ENCODE data around the gene NUMB.

Gene NUMB

DNA sequence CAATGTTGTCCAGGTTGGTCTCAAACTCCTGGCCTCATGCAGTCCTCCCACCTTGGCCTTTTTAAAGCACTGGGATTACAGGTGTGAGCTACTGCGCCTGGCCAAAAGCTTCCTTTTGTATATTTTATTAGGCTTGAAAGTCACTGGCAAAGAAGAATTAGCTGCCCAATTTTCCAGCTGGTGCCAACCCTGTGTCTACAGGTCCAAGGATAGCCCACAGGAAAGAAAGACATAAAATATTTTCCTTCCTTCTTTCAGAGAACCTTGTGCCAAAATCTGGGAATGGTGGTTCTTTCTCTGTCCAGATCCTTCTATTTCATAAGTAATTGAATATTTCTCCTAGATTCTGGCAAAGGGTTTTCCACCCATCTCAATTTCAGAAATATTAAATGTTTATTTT is 84.1 kb downstream of the NUMB start:
- H3K23ac ChIP-seq (ENCODE audit: low read length) = no peak overlapping the region
- no peaks in the 10 kb centered on the region for H3K4me1 ChIP-seq (ENCODE audit: control insufficient read depth in 1 of 2, insufficient read depth in 2 of 2, low read length in 2 of 2)
- no peaks in the 10 kb centered on the region for H3K79me2 ChIP-seq (ENCODE audit: control insufficient read depth, insufficient read depth, low read length, poor library complexity)
- no peaks in the 10 kb centered on the region for H3K79me1 ChIP-seq (ENCODE audit: low read length)
- no peak overlapping the region for H2AK5ac ChIP-seq (ENCODE audit: low read length)
- H3K9me3 ChIP-seq (ENCODE audit: insufficient read depth, low read depth, low read length) = no peaks in the 10 kb centered on the region
- H3K18ac ChIP-seq (ENCODE audit: low read length) = no peak overlapping the region
- H3K9ac ChIP-seq (ENCODE audit: low read length) = no peak overlapping the region
- H3K4me2 ChIP-seq (ENCODE audit: low read length) = no peak overlapping the region
- no peak overlapping the region for H3K27ac ChIP-seq (ENCODE audit: low read depth, low read length)
- no peaks in the 10 kb centered on the region for H3K27me3 ChIP-seq (ENCODE audit: insufficient read depth, low read length)
- no peak for DNase-seq
- H2BK5ac ChIP-seq (ENCODE audit: low read depth, low read length, poor library complexity) = no peak overlapping the region
- no peak overlapping the region for H2BK120ac ChIP-seq (ENCODE audit: insufficient read depth, low read length, poor library complexity)
- no peak overlapping the region for H4K8ac ChIP-seq (ENCODE audit: low read depth, low read length)
- H4K12ac ChIP-seq (ENCODE audit: low read depth, low read length) = no peak overlapping the region
- H2AFZ ChIP-seq (ENCODE audit: insufficient read depth, low read length, poor library complexity) = no peak overlapping the region
- H3K36me3 ChIP-seq (ENCODE audit: control insufficient read depth in 1 of 2, insufficient read depth in 2 of 2, low read length in 2 of 2) = peaks cover 0 to 2% of the 10 kb centered on the region in 2 experiments
- H3K14ac ChIP-seq (ENCODE audit: low read length) = no peak overlapping the region
- no peak overlapping the region for H2BK12ac ChIP-seq (ENCODE audit: low read length)
- H4K91ac ChIP-seq (ENCODE audit: low read depth, low read length) = no peak overlapping the region
- no peak overlapping the region for H3K4ac ChIP-seq (ENCODE audit: low read depth, low read length)
- H3K4me3 ChIP-seq (ENCODE audit: low read depth, low read length) = no peak overlapping the region
- WGBS (ENCODE audit: extremely low coverage, insufficient coverage, insufficient read length) = no CpG with 5 or more reads among the region's 1 CpG

DNA sequence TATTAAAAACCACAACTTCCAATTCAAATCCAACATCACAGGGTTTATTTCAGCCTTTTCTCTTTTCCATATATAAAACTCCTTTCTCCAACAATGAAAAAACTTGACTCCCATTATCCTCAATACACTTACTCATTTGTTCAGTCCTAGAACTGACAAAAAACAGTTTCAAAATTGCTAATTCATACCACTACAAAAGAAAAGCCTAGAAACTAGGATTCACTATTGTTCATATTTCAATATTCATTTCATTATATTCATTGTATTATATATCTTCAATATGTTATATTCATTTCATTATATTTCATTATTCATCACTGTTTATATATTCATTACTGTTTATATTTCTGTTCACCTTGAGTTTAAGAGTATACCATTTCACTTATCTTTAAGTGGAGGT is 85.8 kb downstream of the NUMB start:
- Histone ChIP-seq H4K12ac (ENCODE audit: low read depth, low read length) (no peak overlapping the region), H4K91ac (ENCODE audit: low read depth, low read length) (no peak overlapping the region), H3K79me2 (ENCODE audit: control insufficient read depth, insufficient read depth, low read length, poor library complexity) (no peaks in the 10 kb centered on the region), H3K27ac (ENCODE audit: low read depth, low read length) (no peak overlapping the region), H3K4ac (ENCODE audit: low read depth, low read length) (no peak overlapping the region), H3K4me2 (ENCODE audit: low read length) (no peak overlapping the region), H2BK12ac (ENCODE audit: low read length) (no peak overlapping the region), H3K36me3 (ENCODE audit: control insufficient read depth in 1 of 2, insufficient read depth in 2 of 2, low read length in 2 of 2) (peaks cover 0 to 2% of the 10 kb centered on the region in 2 experiments), H3K27me3 (ENCODE audit: insufficient read depth, low read length) (no peaks in the 10 kb centered on the region), H4K8ac (ENCODE audit: low read depth, low read length) (no peak overlapping the region), H3K14ac (ENCODE audit: low read length) (no peak overlapping the region), H3K79me1 (ENCODE audit: low read length) (no peaks in the 10 kb centered on the region), H2AFZ (ENCODE audit: insufficient read depth, low read length, poor library complexity) (no peak overlapping the region), H3K18ac (ENCODE audit: low read length) (no peak overlapping the region), H3K23ac (ENCODE audit: low read length) (no peak overlapping the region), H3K4me3 (ENCODE audit: low read depth, low read length) (no peak overlapping the region), H3K9me3 (ENCODE audit: insufficient read depth, low read depth, low read length) (no peaks in the 10 kb centered on the region), H3K4me1 (ENCODE audit: control insufficient read depth in 1 of 2, insufficient read depth in 2 of 2, low read length in 2 of 2) (no peaks in the 10 kb centered on the region), H2BK5ac (ENCODE audit: low read depth, low read length, poor library complexity) (no peak overlapping the region), H3K9ac (ENCODE audit: low read length) (no peak overlapping the region), H2AK5ac (ENCODE audit: low read length) (no peak overlapping the region), H2BK120ac (ENCODE audit: insufficient read depth, low read length, poor library complexity) (no peak overlapping the region)
- no peak for DNase-seq

- H3K4me1 ChIP-seq (ENCODE audit: control insufficient read depth in 1 of 2, insufficient read depth in 2 of 2, low read length in 2 of 2) = no peaks in the 10 kb centered on the region
- peaks cover 0 to 2% of the 10 kb centered on the region in 2 experiments for H3K36me3 ChIP-seq (ENCODE audit: control insufficient read depth in 1 of 2, insufficient read depth in 2 of 2, low read length in 2 of 2)
- H4K91ac ChIP-seq (ENCODE audit: low read depth, low read length) = no peak overlapping the region
- H2AFZ ChIP-seq (ENCODE audit: insufficient read depth, low read length, poor library complexity) = no peak overlapping the region
- H3K9me3 ChIP-seq (ENCODE audit: insufficient read depth, low read depth, low read length) = no peaks in the 10 kb centered on the region
- H3K79me2 ChIP-seq (ENCODE audit: control insufficient read depth, insufficient read depth, low read length, poor library complexity) = no peaks in the 10 kb centered on the region
- no peak overlapping the region for H2BK12ac ChIP-seq (ENCODE audit: low read length)
- no peak overlapping the region for H3K9ac ChIP-seq (ENCODE audit: low read length)
- H3K4me3 ChIP-seq (ENCODE audit: low read depth, low read length) = no peak overlapping the region
- no peak overlapping the region for H3K23ac ChIP-seq (ENCODE audit: low read length)
- no peak overlapping the region for H3K18ac ChIP-seq (ENCODE audit: low read length)
- H3K4me2 ChIP-seq (ENCODE audit: low read length) = no peak overlapping the region
- H2BK5ac ChIP-seq (ENCODE audit: low read depth, low read length, poor library complexity) = no peak overlapping the region
- H3K79me1 ChIP-seq (ENCODE audit: low read length) = no peaks in the 10 kb centered on the region
- no peak overlapping the region for H2BK120ac ChIP-seq (ENCODE audit: insufficient read depth, low read length, poor library complexity)
- no peaks in the 10 kb centered on the region for H3K27me3 ChIP-seq (ENCODE audit: insufficient read depth, low read length)
- H4K12ac ChIP-seq (ENCODE audit: low read depth, low read length) = no peak overlapping the region
- no CpG with 5 or more reads among the region's 5 CpGs for WGBS (ENCODE audit: extremely low coverage, insufficient coverage, insufficient read length)
- H3K27ac ChIP-seq (ENCODE audit: low read depth, low read length) = no peak overlapping the region
- H3K14ac ChIP-seq (ENCODE audit: low read length) = no peak overlapping the region
- no peak overlapping the region for H3K4ac ChIP-seq (ENCODE audit: low read depth, low read length)
- no peak overlapping the region for H2AK5ac ChIP-seq (ENCODE audit: low read length)
- no peak for DNase-seq
- no peak overlapping the region for H4K8ac ChIP-seq (ENCODE audit: low read depth, low read length)
These were observed 87.8 kb downstream of the NUMB start for GRCh38 chr14:73370561-73370960.

DNA sequence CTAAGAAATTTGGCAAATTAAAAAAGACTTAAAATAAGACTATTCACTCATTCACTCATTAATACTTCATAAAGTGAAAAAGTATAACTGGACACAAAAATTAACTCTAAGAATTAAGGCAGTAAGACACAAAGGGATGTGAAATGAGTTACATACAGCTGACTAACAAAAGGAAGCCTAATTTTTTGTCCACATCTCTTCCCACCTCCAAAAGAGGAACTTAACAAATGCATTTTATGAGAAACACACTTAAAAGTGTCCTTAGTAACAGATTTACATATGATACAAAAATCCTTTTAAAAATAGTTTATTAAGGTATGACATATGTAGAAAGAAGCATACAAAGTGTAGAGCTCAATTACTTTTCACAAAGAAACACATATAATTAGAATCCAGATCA is 88.9 kb downstream of the NUMB start:
- Histone ChIP-seq H3K9me3 (ENCODE audit: insufficient read depth, low read depth, low read length) (no peaks in the 10 kb centered on the region), H3K27ac (ENCODE audit: low read depth, low read length) (no peak overlapping the region), H3K27me3 (ENCODE audit: insufficient read depth, low read length) (no peaks in the 10 kb centered on the region), H3K14ac (ENCODE audit: low read length) (no peak overlapping the region), H4K91ac (ENCODE audit: low read depth, low read length) (no peak overlapping the region), H4K8ac (ENCODE audit: low read depth, low read length) (no peak overlapping the region), H2AFZ (ENCODE audit: insufficient read depth, low read length, poor library complexity) (no peak overlapping the region), H3K79me1 (ENCODE audit: low read length) (no peaks in the 10 kb centered on the region), H3K9ac (ENCODE audit: low read length) (no peak overlapping the region), H3K79me2 (ENCODE audit: control insufficient read depth, insufficient read depth, low read length, poor library complexity) (no peaks in the 10 kb centered on the region), H3K36me3 (ENCODE audit: control insufficient read depth in 1 of 2, insufficient read depth in 2 of 2, low read length in 2 of 2) (peaks cover 0 to 2% of the 10 kb centered on the region in 2 experiments), H2BK120ac (ENCODE audit: insufficient read depth, low read length, poor library complexity) (no peak overlapping the region), H2AK5ac (ENCODE audit: low read length) (no peak overlapping the region), H4K12ac (ENCODE audit: low read depth, low read length) (no peak overlapping the region), H2BK5ac (ENCODE audit: low read depth, low read length, poor library complexity) (no peak overlapping the region), H3K4ac (ENCODE audit: low read depth, low read length) (no peak overlapping the region), H3K4me1 (ENCODE audit: control insufficient read depth in 1 of 2, insufficient read depth in 2 of 2, low read length in 2 of 2) (no peaks in the 10 kb centered on the region), H3K18ac (ENCODE audit: low read length) (no peak overlapping the region), H3K23ac (ENCODE audit: low read length) (no peak overlapping the region), H3K4me2 (ENCODE audit: low read length) (no peak overlapping the region), H3K4me3 (ENCODE audit: low read depth, low read length) (no peak overlapping the region), H2BK12ac (ENCODE audit: low read length) (no peak overlapping the region)
- no peak for DNase-seq

- H2BK120ac ChIP-seq (ENCODE audit: insufficient read depth, low read length, poor library complexity) = no peak overlapping the region
- no peak overlapping the region for H3K4ac ChIP-seq (ENCODE audit: low read depth, low read length)
- no peak overlapping the region for H3K18ac ChIP-seq (ENCODE audit: low read length)
- no peak overlapping the region for H4K8ac ChIP-seq (ENCODE audit: low read depth, low read length)
- H2AFZ ChIP-seq (ENCODE audit: insufficient read depth, low read length, poor library complexity) = no peak overlapping the region
- H3K79me1 ChIP-seq (ENCODE audit: low read length) = no peaks in the 10 kb centered on the region
- H3K23ac ChIP-seq (ENCODE audit: low read length) = no peak overlapping the region
- no peak overlapping the region for H4K91ac ChIP-seq (ENCODE audit: low read depth, low read length)
- no peak overlapping the region for H4K12ac ChIP-seq (ENCODE audit: low read depth, low read length)
- no peak overlapping the region for H2BK5ac ChIP-seq (ENCODE audit: low read depth, low read length, poor library complexity)
- H3K27me3 ChIP-seq (ENCODE audit: insufficient read depth, low read length) = no peaks in the 10 kb centered on the region
- no peak overlapping the region for H3K4me3 ChIP-seq (ENCODE audit: low read depth, low read length)
- no peak overlapping the region for H3K4me2 ChIP-seq (ENCODE audit: low read length)
- no peak for DNase-seq
- H3K9ac ChIP-seq (ENCODE audit: low read length) = no peak overlapping the region
- H3K36me3 ChIP-seq (ENCODE audit: control insufficient read depth in 1 of 2, insufficient read depth in 2 of 2, low read length in 2 of 2) = peaks cover 0 to 2% of the 10 kb centered on the region in 2 experiments
- no peak overlapping the region for H3K14ac ChIP-seq (ENCODE audit: low read length)
- H2AK5ac ChIP-seq (ENCODE audit: low read length) = no peak overlapping the region
- no peak overlapping the region for H3K27ac ChIP-seq (ENCODE audit: low read depth, low read length)
- no peak overlapping the region for H2BK12ac ChIP-seq (ENCODE audit: low read length)
- H3K9me3 ChIP-seq (ENCODE audit: insufficient read depth, low read depth, low read length) = no peaks in the 10 kb centered on the region
- H3K4me1 ChIP-seq (ENCODE audit: control insufficient read depth in 1 of 2, insufficient read depth in 2 of 2, low read length in 2 of 2) = no peaks in the 10 kb centered on the region
- H3K79me2 ChIP-seq (ENCODE audit: control insufficient read depth, insufficient read depth, low read length, poor library complexity) = no peaks in the 10 kb centered on the region
These were observed 89.7 kb downstream of the NUMB start for GRCh38 chr14:73368616-73369015.
